Peyer's patch (tissue), 4 donors: ENCODE data around the gene CLCNKB. TPM values are rescaled to one million over a fixed set of nuclear protein-coding genes. Genes with fewer than 3 reads are reported as not detected.
A peak's percentile ranks its signal among the peaks of the same experiment; 100 is the strongest.

Experiments
- DNase-seq, 3 donors: peaks; one replicate each; pipeline ENCODE4 v3.0.0-alpha.2; 2017 to 2019
- H3K27ac ChIP-seq, 4 donors: fragments of 200-600 bp; sonication (generic); one replicate each; pipeline ENCODE4 v1.5.1; 2016 to 2019
- H3K27me3 ChIP-seq, 2 donors: fragments of 200-600 bp; sonication (generic); one replicate each; pipeline ENCODE4 v1.5.1; 2019
- H3K36me3 ChIP-seq, 3 donors: fragments of 200-600 bp; sonication (generic); one replicate each; pipeline ENCODE4 v1.5.1; 2016 to 2019
- H3K4me1 ChIP-seq, 4 donors: fragments of 200-600 bp; sonication (generic); one replicate each; pipeline ENCODE4 v1.5.1; 2016 to 2019
- H3K4me3 ChIP-seq, 4 donors: fragments of 200-600 bp; sonication (generic); 1 replicate in 3 of 4; 2 replicates in 1 of 4; pipeline ENCODE4 v1.5.1; 2016 to 2019; ENCODE audit warnings: mild to moderate bottlenecking in 1 of 4
- H3K9me3 ChIP-seq, 4 donors: fragments of 200-600 bp; sonication (generic); one replicate each; pipeline ENCODE4 v1.5.1; 2016 to 2019; ENCODE audit warnings: mild to moderate bottlenecking in 1 of 4
- POLR2A ChIP-seq, 2 donors: fragments of 450-650 bp; IDR thresholded peaks; one replicate each; pipeline ENCODE4 v1.5.1; 2017; ENCODE audit warnings: antibody characterized with exemption in 2 of 2, mild to moderate bottlenecking in 2 of 2, moderate library complexity in 2 of 2
- total RNA-seq, 4 donors: library from RNA; depleted of rRNA; stranded (reverse); fragments of >200 nt; gene quantifications; one replicate each; pipeline ENCODE4 v1.1.0, GENCODE V29; 2016
- TF ChIP-seq, protein P1 (sequence below), 6 experiments: fragments of 450-650 bp in 4 of 6; fragments of 200-600 bp in 2 of 6; sonication (generic) in 1 of 6; IDR thresholded peaks; one replicate each; pipeline ENCODE4 v1.5.1; 2017 to 2019; ENCODE audit warnings: antibody characterized with exemption in 6 of 6, mild to moderate bottlenecking in 3 of 6, moderate library complexity in 1 of 6

The CLCNKB gene
- total RNA-seq, 4 donors from 2014 or later, result not detected

DNA sequence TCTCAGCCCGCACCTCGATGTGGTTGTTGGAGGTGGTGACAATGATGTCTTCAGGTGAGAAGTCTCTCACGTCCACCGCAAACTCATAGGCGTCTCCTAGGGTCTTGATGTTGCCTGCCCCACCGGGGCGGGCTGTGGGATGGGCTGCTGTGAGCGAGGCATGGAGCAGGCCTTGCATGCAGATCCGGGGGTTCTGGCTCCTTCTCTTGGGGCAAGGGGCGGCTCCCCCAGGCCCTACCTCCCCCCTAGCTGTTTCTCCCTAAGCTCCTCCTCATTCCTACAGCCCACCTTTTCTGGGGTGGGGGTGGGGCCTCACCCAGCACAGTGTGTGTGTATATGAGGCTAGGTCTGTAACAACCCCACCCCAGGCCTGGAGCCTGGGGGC is 26.5 kb upstream of the CLCNKB start:
- Histone ChIP-seq H3K36me3 (no peaks in the 10 kb centered on the region), H3K4me1 (peaks cover 0 to 25% (median 11%) of the 10 kb centered on the region in 4 donors), H3K4me3 (peak overlapping the region in 1 of 4 donors; percentile 46), H3K9me3 (no peaks in the 10 kb centered on the region), H3K27me3 (no peaks in the 10 kb centered on the region), H3K27ac (peak overlapping the region; percentile 54 to 81 (median 62))
- DNase-seq, result no peak
- no peak for TF ChIP-seq POLR2A (IDR thresholded peaks at IDR 0.05)
- TF ChIP-seq, protein P1, sequence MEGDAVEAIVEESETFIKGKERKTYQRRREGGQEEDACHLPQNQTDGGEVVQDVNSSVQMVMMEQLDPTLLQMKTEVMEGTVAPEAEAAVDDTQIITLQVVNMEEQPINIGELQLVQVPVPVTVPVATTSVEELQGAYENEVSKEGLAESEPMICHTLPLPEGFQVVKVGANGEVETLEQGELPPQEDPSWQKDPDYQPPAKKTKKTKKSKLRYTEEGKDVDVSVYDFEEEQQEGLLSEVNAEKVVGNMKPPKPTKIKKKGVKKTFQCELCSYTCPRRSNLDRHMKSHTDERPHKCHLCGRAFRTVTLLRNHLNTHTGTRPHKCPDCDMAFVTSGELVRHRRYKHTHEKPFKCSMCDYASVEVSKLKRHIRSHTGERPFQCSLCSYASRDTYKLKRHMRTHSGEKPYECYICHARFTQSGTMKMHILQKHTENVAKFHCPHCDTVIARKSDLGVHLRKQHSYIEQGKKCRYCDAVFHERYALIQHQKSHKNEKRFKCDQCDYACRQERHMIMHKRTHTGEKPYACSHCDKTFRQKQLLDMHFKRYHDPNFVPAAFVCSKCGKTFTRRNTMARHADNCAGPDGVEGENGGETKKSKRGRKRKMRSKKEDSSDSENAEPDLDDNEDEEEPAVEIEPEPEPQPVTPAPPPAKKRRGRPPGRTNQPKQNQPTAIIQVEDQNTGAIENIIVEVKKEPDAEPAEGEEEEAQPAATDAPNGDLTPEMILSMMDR (IDR thresholded peaks at IDR 0.05), result no peak

GRCh38 chr1:16017461-16018303 is 25.9 kb upstream of the CLCNKB start, which contains the start of gene HSPB7:
Gene HSPB7 (minus strand): TSS chr1:16018043. CDS start chr1:16017963, 80 bp downstream.
- DNase-seq, result peak in 1 of 3 donors; percentile 62
- no peaks in the 10 kb centered on the region for H3K36me3 ChIP-seq
- H3K4me1 ChIP-seq, result peaks cover 0 to 21% (median 6%) of the 10 kb centered on the region in 4 donors
- TF ChIP-seq, protein P1 (IDR thresholded peaks at IDR 0.05), result no peak
- no peak for TF ChIP-seq POLR2A (IDR thresholded peaks at IDR 0.05)
- no peaks in the 10 kb centered on the region for H3K27me3 ChIP-seq
- H3K9me3 ChIP-seq, result no peaks in the 10 kb centered on the region
- H3K4me3 ChIP-seq, result peak within 1 kb of the TSS in 1 of 4 donors; percentile 46
- H3K27ac ChIP-seq, result peak within 1 kb of the TSS; percentile 54 to 81 (median 62)

DNA sequence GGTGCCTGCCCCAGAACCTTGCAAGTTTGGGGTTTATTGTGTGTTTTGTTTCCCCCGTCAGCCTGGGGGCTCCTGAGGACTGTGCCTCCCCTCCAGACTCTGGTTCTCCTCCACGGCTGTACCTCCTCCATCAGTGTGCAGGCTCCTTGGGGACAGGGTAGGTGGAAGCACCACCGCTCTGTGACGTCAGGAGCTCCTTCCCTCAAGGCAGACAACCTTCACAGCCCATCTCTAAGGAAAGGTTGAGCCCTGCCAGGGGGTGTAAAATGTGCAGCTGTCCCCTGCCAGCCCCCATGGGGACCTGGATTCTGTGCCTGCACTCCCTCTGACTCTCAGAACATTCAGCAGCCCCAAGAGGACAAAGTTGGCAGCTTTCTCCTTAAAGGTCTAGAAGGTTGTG is 25.3 kb upstream of the CLCNKB start:
- no peak overlapping the region for H3K4me3 ChIP-seq
- TF ChIP-seq POLR2A (IDR thresholded peaks at IDR 0.05), result no peak
- TF ChIP-seq, protein P1 (IDR thresholded peaks at IDR 0.05), result no peak
- peaks cover 0 to 15% (median 0%) of the 10 kb centered on the region in 4 donors for H3K4me1 ChIP-seq

GRCh38 chr1:16018749-16019643 is 24.6 kb upstream of the CLCNKB start:
- H3K36me3 ChIP-seq, result no peaks in the 10 kb centered on the region
- H3K27ac ChIP-seq, result peak overlapping the region; percentile 25 to 81 (median 61)
- H3K4me1 ChIP-seq, result peaks cover 0 to 8% (median 0%) of the 10 kb centered on the region in 4 donors
- no peak for DNase-seq
- TF ChIP-seq, protein P1 (IDR thresholded peaks at IDR 0.05), result no peak
- no peak for TF ChIP-seq POLR2A (IDR thresholded peaks at IDR 0.05)
- H3K9me3 ChIP-seq, result no peaks in the 10 kb centered on the region
- no peaks in the 10 kb centered on the region for H3K27me3 ChIP-seq
- H3K4me3 ChIP-seq, result no peak overlapping the region

More for the DNA sequence above, 25.3 kb upstream of the CLCNKB start:
- Histone ChIP-seq H3K27ac (peak overlapping the region; percentile 54 to 81 (median 62)), H3K27me3 (no peaks in the 10 kb centered on the region), H3K9me3 (no peaks in the 10 kb centered on the region), H3K36me3 (no peaks in the 10 kb centered on the region)
- no peak for DNase-seq

GRCh38 chr1:16019644-16020277 is 23.8 kb upstream of the CLCNKB start:
- Histone ChIP-seq H3K9me3 (no peaks in the 10 kb centered on the region), H3K4me1 (peaks cover 0 to 5% (median 0%) of the 10 kb centered on the region in 4 donors), H3K27ac (peak overlapping the region in 3 of 4 donors; percentile 25 to 81 (median 68)), H3K36me3 (no peaks in the 10 kb centered on the region), H3K27me3 (no peaks in the 10 kb centered on the region), H3K4me3 (no peak overlapping the region)
- DNase-seq, result no peak
- TF ChIP-seq, protein P1 (IDR thresholded peaks at IDR 0.05), result no peak
